BE2C (cell line): ENCODE results near the gene ANKDD1B.
A peak's percentile ranks its signal among the peaks of the same experiment; 100 is the strongest.
"Not testable (repeated sequence)": the region's sequence is repeated elsewhere in the genome, so short reads cannot be mapped to it uniquely, and the experiment has no call there.

Experiments
- DNase-seq: peaks from one replicate; pipeline ENCODE4 v3.0.0-alpha.2; 2020
- H3K27me3 ChIP-seq: fragments of 250-450 bp; sonication (Bioruptor Pico); 2 replicates; pipeline ENCODE4 v1.5.1; 2020; ENCODE audit warnings: mild to moderate bottlenecking
- H3K36me3 ChIP-seq: fragments of 250-450 bp; sonication (Bioruptor Pico); 2 replicates; pipeline ENCODE4 v1.5.1; 2020; ENCODE audit warnings: mild to moderate bottlenecking
- H3K4me1 ChIP-seq: fragments of 250-450 bp; sonication (Bioruptor Pico); 2 replicates; pipeline ENCODE4 v1.5.1; 2020
- H3K4me3 ChIP-seq: 2 replicates; pipeline ENCODE4 v1.5.1; 2011; ENCODE audit warnings: low read depth, low read length
- H3K9me3 ChIP-seq: fragments of 250-450 bp; sonication (Bioruptor Pico); 2 replicates; pipeline ENCODE4 v1.5.1; 2020
- CTCF ChIP-seq: IDR thresholded peaks from 2 replicates; pipeline ENCODE4 v1.5.1; 2012; ENCODE audit warnings: mild to moderate bottlenecking, low read depth, low read length

Gene ANKDD1B

GRCh38 chr5:75574791-75575190 lies 36.5 kb upstream of the ANKDD1B start:
- H3K4me3 ChIP-seq: no peak overlapping the region
- TF ChIP-seq CTCF: no peak
- no peaks in the 10 kb centered on the region for H3K27me3 ChIP-seq
- no peak for DNase-seq
- peaks cover 8% of the 10 kb centered on the region for H3K4me1 ChIP-seq
- peaks cover 20% of the 10 kb centered on the region for H3K36me3 ChIP-seq
- no peaks in the 10 kb centered on the region for H3K9me3 ChIP-seq

- H3K4me1 ChIP-seq, H3K4me3 ChIP-seq, H3K27me3 ChIP-seq, H3K9me3 ChIP-seq, DNase-seq: not testable (repeated sequence)
- peaks cover 20% of the 10 kb centered on the region for H3K36me3 ChIP-seq
These were observed 33.0 kb upstream of the ANKDD1B start for GRCh38 chr5:75578280-75578679.

- H3K36me3 ChIP-seq: peaks cover 9% of the 10 kb centered on the region
- peak; percentile 25 for TF ChIP-seq CTCF
- H3K4me1 ChIP-seq: no peaks in the 10 kb centered on the region
- H3K4me3 ChIP-seq: no peak overlapping the region
- no peaks in the 10 kb centered on the region for H3K9me3 ChIP-seq
- no peaks in the 10 kb centered on the region for H3K27me3 ChIP-seq
- no peak for DNase-seq
These were observed 26.6 kb upstream of the ANKDD1B start for GRCh38 chr5:75584641-75585040.

- H3K27me3 ChIP-seq: no peaks in the 10 kb centered on the region
- no peaks in the 10 kb centered on the region for H3K4me1 ChIP-seq
- no peak for DNase-seq
- no peak overlapping the region for H3K4me3 ChIP-seq
- no peaks in the 10 kb centered on the region for H3K9me3 ChIP-seq
- no peak for TF ChIP-seq CTCF
- H3K36me3 ChIP-seq: peaks cover 9% of the 10 kb centered on the region
These were observed 22.6 kb upstream of the ANKDD1B start for GRCh38 chr5:75588666-75589065.

- no peaks in the 10 kb centered on the region for H3K4me1 ChIP-seq
- H3K4me3 ChIP-seq: no peak overlapping the region
- no peak for DNase-seq
- no peaks in the 10 kb centered on the region for H3K27me3 ChIP-seq
- peaks cover 4% of the 10 kb centered on the region for H3K36me3 ChIP-seq
- H3K9me3 ChIP-seq: no peaks in the 10 kb centered on the region
- TF ChIP-seq CTCF: no peak
These were observed 10.7 kb upstream of the ANKDD1B start for GRCh38 chr5:75600535-75600934.

GRCh38 chr5:75601567-75601966 lies 9.7 kb upstream of the ANKDD1B start:
- Histone ChIP-seq H3K36me3 (peaks cover 4% of the 10 kb centered on the region), H3K4me1 (no peaks in the 10 kb centered on the region), H3K9me3 (no peaks in the 10 kb centered on the region), H3K4me3 (no peak overlapping the region), H3K27me3 (no peaks in the 10 kb centered on the region)
- TF ChIP-seq CTCF: no peak
- no peak for DNase-seq

GRCh38 chr5:75601996-75602395 lies 9.3 kb upstream of the ANKDD1B start:
- no peaks in the 10 kb centered on the region for H3K4me1 ChIP-seq
- no peak for DNase-seq

More at GRCh38 chr5:75601996-75602395, 9.3 kb upstream of the ANKDD1B start:
- Histone ChIP-seq H3K36me3 (peaks cover 4% of the 10 kb centered on the region), H3K4me3 (no peak overlapping the region), H3K9me3 (no peaks in the 10 kb centered on the region), H3K27me3 (no peaks in the 10 kb centered on the region)
- TF ChIP-seq CTCF: no peak
